Endodermal cell (in vitro differentiated cells): ENCODE results near the gene LIPE. TPM values are rescaled to one million over a fixed set of nuclear protein-coding genes. Genes with fewer than 3 reads are reported as not detected.

ENCODE experiments used
- DNase-seq: peaks from one replicate; pipeline ENCODE4 v3.0.0-alpha.2; 2017
- H3K27ac ChIP-seq: 2 replicates; pipeline ENCODE4 v1.5.1; 2013; ENCODE audit warnings: mild to moderate bottlenecking, low read depth, low read length, moderate library complexity
- H3K27me3 ChIP-seq: 2 replicates; pipeline ENCODE4 v1.6.1; 2013; ENCODE audit warnings: mild to moderate bottlenecking, low read length, moderate library complexity; ENCODE audit not compliant: insufficient read depth, control insufficient read depth, poor library complexity, severe bottlenecking
- H3K36me3 ChIP-seq: 2 replicates; pipeline ENCODE4 v1.7.0; 2013; ENCODE audit warnings: mild to moderate bottlenecking, low read length, moderate library complexity; ENCODE audit not compliant: control insufficient read depth, insufficient read depth
- H3K4me1 ChIP-seq: one replicate; pipeline ENCODE4 v1.7.0; 2013; ENCODE audit warnings: low read length; ENCODE audit not compliant: control insufficient read depth, insufficient read depth
- H3K4me3 ChIP-seq: 2 replicates; pipeline ENCODE4 v1.5.1; 2013; ENCODE audit warnings: mild to moderate bottlenecking, low read length, moderate library complexity
- H3K9ac ChIP-seq: 2 replicates; pipeline ENCODE4 v1.6.1; 2013; ENCODE audit warnings: mild to moderate bottlenecking, low read length, moderate library complexity; ENCODE audit not compliant: poor library complexity, severe bottlenecking; ENCODE audit errors: extremely low read depth
- H3K9me3 ChIP-seq: 2 replicates; pipeline ENCODE4 v1.6.1; 2013; ENCODE audit warnings: mild to moderate bottlenecking, low read length, moderate library complexity; ENCODE audit not compliant: control insufficient read depth
- H3K27ac Mint-ChIP-seq: 2 replicates; pipeline ENCODE4 v1.8.0; 2020; ENCODE audit warnings: mixed read lengths
- H3K27me3 Mint-ChIP-seq: 2 replicates; pipeline ENCODE4 v1.8.0; 2021; ENCODE audit warnings: mild to moderate bottlenecking, mixed read lengths; ENCODE audit not compliant: insufficient read depth
- H3K36me3 Mint-ChIP-seq: 2 replicates; pipeline ENCODE4 v1.8.0; 2020; ENCODE audit warnings: low read depth, mixed read lengths
- H3K4me1 Mint-ChIP-seq: 2 replicates; pipeline ENCODE4 v1.8.0; 2020; ENCODE audit warnings: mixed read lengths
- H3K4me3 Mint-ChIP-seq: 2 replicates; pipeline ENCODE4 v1.8.0; 2020; ENCODE audit warnings: mild to moderate bottlenecking, moderate library complexity, mixed read lengths
- H3K9me3 Mint-ChIP-seq: 2 replicates; pipeline ENCODE4 v1.8.0; 2020; ENCODE audit warnings: mild to moderate bottlenecking, mixed read lengths
- CTCF ChIP-seq: fragments of 200-600 bp; sonication (generic); conservative IDR thresholded peaks from 2 replicates; pipeline ENCODE4 v1.5.0; 2021; ENCODE audit warnings: antibody characterized with exemption, mild to moderate bottlenecking
- WGBS, 2 experiments: methylation state at CpG; one replicate each; pipeline versions ENCODE4 v1.1.5 to v1.1.7; 2013; ENCODE audit warnings: missing lambda C conversion rate in 2 of 2, mixed read lengths in 1 of 2; ENCODE audit not compliant: insufficient coverage in 1 of 2, insufficient read length in 1 of 2; 5-methylcytosine and 5-hydroxymethylcytosine counted together
- total RNA-seq, 2 donors: library from RNA; stranded (reverse); fragmentation: NEBNext Ultra II Directional in 1 of 2; extraction: Animal tissue kit (Norgen Biotek cat#: 25700) in 1 of 2; gene quantifications; 2 replicates in 1 of 2; 3 replicates in 1 of 2; pipeline ENCODE4 v1.2.1, GENCODE V29; 2021

LIPE gene
- total RNA-seq, 2 donors from 2014 or later, result 5.9 to 8.1 TPM

GRCh38 chr19:42440357-42441048 lies 13.3 kb upstream of the LIPE start:
- Mint-ChIP-seq H3K27ac (no peak overlapping the region), H3K9me3 (no peaks in the 10 kb centered on the region), H3K27me3 (peaks cover 9% of the 10 kb centered on the region), H3K36me3 (no peaks in the 10 kb centered on the region), H3K4me3 (no peak overlapping the region), H3K4me1 (peaks cover 52% of the 10 kb centered on the region)
- peak; percentile 99 for TF ChIP-seq CTCF
- H3K36me3 ChIP-seq, result no peaks in the 10 kb centered on the region
- H3K9me3 ChIP-seq, result no peaks in the 10 kb centered on the region
- peaks cover 16% of the 10 kb centered on the region for H3K4me1 ChIP-seq
- DNase-seq, result peak; percentile 92
- WGBS, 2 experiments, result 39 to 41% methylated on average over 7 to 14 of the region's 16 CpGs
- H3K27me3 ChIP-seq, result no peaks in the 10 kb centered on the region
- no peak overlapping the region for H3K9ac ChIP-seq
- H3K27ac ChIP-seq, result no peak overlapping the region
- no peak overlapping the region for H3K4me3 ChIP-seq

- H3K27me3 Mint-ChIP-seq, result peaks cover 10% of the 10 kb centered on the region
- H3K9ac ChIP-seq, result no peak overlapping the region
- no peaks in the 10 kb centered on the region for H3K27me3 ChIP-seq
- H3K4me1 ChIP-seq, result no peaks in the 10 kb centered on the region
- no peaks in the 10 kb centered on the region for H3K9me3 ChIP-seq
- H3K9me3 Mint-ChIP-seq, result no peaks in the 10 kb centered on the region
- peaks cover 17% of the 10 kb centered on the region for H3K4me1 Mint-ChIP-seq
- DNase-seq, result no peak
- no peaks in the 10 kb centered on the region for H3K36me3 Mint-ChIP-seq
- H3K4me3 Mint-ChIP-seq, result no peak overlapping the region
- WGBS, 2 experiments, result 83 to 90% methylated on average over 2 to 3 of the region's 3 CpGs
- TF ChIP-seq CTCF, result no peak
- no peaks in the 10 kb centered on the region for H3K36me3 ChIP-seq
- H3K27ac Mint-ChIP-seq, result no peak overlapping the region
- no peak overlapping the region for H3K27ac ChIP-seq
- H3K4me3 ChIP-seq, result no peak overlapping the region
These were observed 8.8 kb upstream of the LIPE start for GRCh38 chr19:42436006-42436405.

GRCh38 chr19:42435316-42435715 lies 8.1 kb upstream of the LIPE start:
- Histone ChIP-seq H3K27me3 (no peaks in the 10 kb centered on the region), H3K4me3 (no peak overlapping the region), H3K9me3 (no peaks in the 10 kb centered on the region), H3K36me3 (no peaks in the 10 kb centered on the region), H3K9ac (no peak overlapping the region), H3K4me1 (no peaks in the 10 kb centered on the region), H3K27ac (no peak overlapping the region)
- Mint-ChIP-seq H3K27me3 (peaks cover 8% of the 10 kb centered on the region), H3K4me3 (no peak overlapping the region), H3K27ac (no peak overlapping the region), H3K4me1 (peaks cover 10% of the 10 kb centered on the region), H3K36me3 (no peaks in the 10 kb centered on the region), H3K9me3 (no peaks in the 10 kb centered on the region)
- no peak for DNase-seq
- TF ChIP-seq CTCF, result no peak
- 93 to 100% methylated on average over 3 to 6 of the region's 6 CpGs for WGBS, 2 experiments
